Lung (tissue), 12 donors: ENCODE measurements around the gene LARP1. TPM values are rescaled to one million over a fixed set of nuclear protein-coding genes. Genes with fewer than 3 reads are reported as not detected.
"Not testable (repeated sequence)": the region's sequence is repeated elsewhere in the genome, so short reads cannot be mapped to it uniquely, and the experiment has no call there.

Source experiments
- ATAC-seq: fragments of 200-7000 bp; cut with Tn5 transposase; one replicate; pipeline ENCODE4 v1.9.1; 2020; ENCODE audit warnings: moderate number of reproducible peaks; ENCODE audit not compliant: insufficient read depth, low FRiP score
- DNase-seq, 3 donors: peaks; one replicate each; pipeline ENCODE4 v3.0.0-alpha.2; 2013 to 2017
- H3K27ac ChIP-seq, 2 donors: one replicate each; pipeline ENCODE4 v1.5.1; 2013; ENCODE audit warnings: mild to moderate bottlenecking in 2 of 2, moderate library complexity in 2 of 2, control low read depth in 1 of 2, inconsistent platforms in 1 of 2, low read depth in 1 of 2, low read length in 1 of 2
- H3K27me3 ChIP-seq, 3 donors: one replicate each; pipeline ENCODE4 v1.5.1; 2013; ENCODE audit warnings: low read length in 2 of 3; ENCODE audit not compliant: control insufficient read depth in 3 of 3, insufficient read depth in 3 of 3
- H3K36me3 ChIP-seq, 4 donors: one replicate each; pipeline ENCODE4 v1.5.1; 2013; ENCODE audit warnings: low read length in 4 of 4, mild to moderate bottlenecking in 1 of 4, moderate library complexity in 1 of 4; ENCODE audit not compliant: control insufficient read depth in 4 of 4, insufficient read depth in 4 of 4
- H3K4me1 ChIP-seq, 5 donors: one replicate each; pipeline ENCODE4 v1.5.1; 2013; ENCODE audit warnings: low read length in 5 of 5, mild to moderate bottlenecking in 2 of 5, moderate library complexity in 1 of 5; ENCODE audit not compliant: control insufficient read depth in 5 of 5, insufficient read depth in 5 of 5
- H3K4me3 ChIP-seq: one replicate; pipeline ENCODE4 v1.5.1; 2013; ENCODE audit warnings: mild to moderate bottlenecking, control low read depth, moderate library complexity
- H3K9ac ChIP-seq, 2 donors: one replicate each; pipeline ENCODE4 v1.5.1; 2013; ENCODE audit warnings: low read length in 2 of 2, control low read depth in 1 of 2; ENCODE audit not compliant: insufficient read depth in 1 of 2
- H3K9me3 ChIP-seq, 4 donors: one replicate each; pipeline ENCODE4 v1.5.1; 2013; ENCODE audit warnings: low read length in 3 of 4, mild to moderate bottlenecking in 1 of 4, moderate library complexity in 1 of 4; ENCODE audit not compliant: control insufficient read depth in 4 of 4, insufficient read depth in 3 of 4
- CTCF ChIP-seq: IDR thresholded peaks from 2 replicates; pipeline ENCODE4 v1.5.1; 2012; ENCODE audit warnings: mild to moderate bottlenecking; ENCODE audit errors: control extremely low read depth, extremely low read depth
- WGBS, 2 donors: extraction: QIAGEN DNeasy Blood & Tissue Kit; methylation state at CpG; one replicate each; pipeline ENCODE4 v1.1.7; 2013; 5-methylcytosine and 5-hydroxymethylcytosine counted together
- polyA plus RNA-seq, 2 donors: library from polyadenylated mRNA; stranded (reverse); fragments of 200-250 nt; gene quantifications; one replicate each; pipeline ENCODE4 v1.2.1, GENCODE V29; 2013
- total RNA-seq, 2 donors: library from RNA; depleted of rRNA in 1 of 2; stranded (reverse); fragments of >200 nt in 1 of 2; gene quantifications; one replicate each; pipeline ENCODE4 v1.2.1, GENCODE V29; 2014 to 2021
- donor health status: control.
- donor health status: control.
- donor health status: Bipolar disorder and iron deficiency.
- donor health status: healthy.
- donor health status: DM: yes; HTN: yes; CAD: no.

The LARP1 gene
- total and polyA plus RNA-seq, 4 donors = 30.5 to 199 (median 61.7) TPM

GRCh38 chr5:154729613-154730012 lies 25.6 kb upstream of the LARP1 start:
- no peaks in the 10 kb centered on the region for H3K9me3 ChIP-seq
- ATAC-seq (no peak), DNase-seq (no peak)
- TF ChIP-seq CTCF = no peak
- no peak overlapping the region for H3K27ac ChIP-seq
- H3K36me3 ChIP-seq = no peaks in the 10 kb centered on the region
- H3K9ac ChIP-seq = no peak overlapping the region
- H3K4me1 ChIP-seq = no peaks in the 10 kb centered on the region
- no peak overlapping the region for H3K4me3 ChIP-seq
- WGBS, 2 donors = 83 to 88% methylated on average over 3 of the region's 3 CpGs
- H3K27me3 ChIP-seq = no peaks in the 10 kb centered on the region

GRCh38 chr5:154730761-154731160 lies 24.4 kb upstream of the LARP1 start:
- DNase-seq, H3K9ac ChIP-seq, H3K4me1 ChIP-seq, H3K4me3 ChIP-seq, H3K27ac ChIP-seq, ATAC-seq, H3K27me3 ChIP-seq, H3K36me3 ChIP-seq, H3K9me3 ChIP-seq: not testable (repeated sequence)
- 95 to 97% methylated on average over 8 of the region's 8 CpGs for WGBS, 2 donors

- Histone ChIP-seq H3K27me3 (no peaks in the 10 kb centered on the region), H3K9me3 (no peaks in the 10 kb centered on the region), H3K4me3 (no peak overlapping the region), H3K27ac (no peak overlapping the region), H3K36me3 (no peaks in the 10 kb centered on the region), H3K4me1 (no peaks in the 10 kb centered on the region), H3K9ac (no peak overlapping the region)
- ATAC-seq = no peak
- TF ChIP-seq CTCF = no peak
- WGBS, 2 donors = 94 to 98% methylated on average over 1 of the region's 1 CpG
- no peak for DNase-seq
Measured at GRCh38 chr5:154732212-154732611, 23.0 kb upstream of the LARP1 start.

- Histone ChIP-seq H3K4me3 (no peak overlapping the region), H3K4me1 (no peaks in the 10 kb centered on the region), H3K9ac (no peak overlapping the region), H3K27me3 (no peaks in the 10 kb centered on the region), H3K36me3 (no peaks in the 10 kb centered on the region), H3K9me3 (no peaks in the 10 kb centered on the region), H3K27ac (no peak overlapping the region)
- DNase-seq (no peak), ATAC-seq (no peak)
- WGBS, 2 donors = 76 to 82% methylated on average over 7 of the region's 7 CpGs
- TF ChIP-seq CTCF = no peak
Measured at GRCh38 chr5:154734370-154735248, 20.6 kb upstream of the LARP1 start.

- H3K9me3 ChIP-seq, DNase-seq, H3K9ac ChIP-seq, H3K36me3 ChIP-seq, H3K4me3 ChIP-seq, H3K27me3 ChIP-seq, H3K4me1 ChIP-seq, H3K27ac ChIP-seq, ATAC-seq: not testable (repeated sequence)
- 96 to 99% methylated on average over 7 of the region's 7 CpGs for WGBS, 2 donors
Measured at GRCh38 chr5:154735362-154735761, 19.8 kb upstream of the LARP1 start.

GRCh38 chr5:154736372-154736771 lies 18.8 kb upstream of the LARP1 start:
- H3K9me3 ChIP-seq, H3K27me3 ChIP-seq, H3K9ac ChIP-seq, ATAC-seq, H3K4me3 ChIP-seq, DNase-seq, H3K36me3 ChIP-seq, H3K27ac ChIP-seq: not testable (repeated sequence)
- peaks cover 0 to 10% (median 0%) of the 10 kb centered on the region in 5 donors for H3K4me1 ChIP-seq
- 93 to 96% methylated on average over 1 of the region's 1 CpG for WGBS, 2 donors
